ENCODE results near the gene IDUA.

The IDUA gene

GRCh38 chr4:978957-979701 lies 7.7 kb upstream of the IDUA start:
- Histone ChIP-seq H3K9me3 (ENCODE audit: control insufficient read depth in 5 of 5, low read length in 5 of 5) (no peaks in the 10 kb centered on the region), H3K27me3 (ENCODE audit: control insufficient read depth in 5 of 5, insufficient read depth in 4 of 5, low read length in 5 of 5) (no peaks in the 10 kb centered on the region), H3K27ac (ENCODE audit: low read depth, low read length) (no peak overlapping the region), H3K9ac (ENCODE audit: low read length in 5 of 5) (peak overlapping the region in 1 of 5 donors; percentile 8), H3K4me1 (ENCODE audit: control insufficient read depth in 5 of 5, insufficient read depth in 5 of 5, low read length in 5 of 5) (peaks cover 0 to 11% (median 10%) of the 10 kb centered on the region in 5 donors), H3K4me3 (ENCODE audit: low read depth in 1 of 5, low read length in 5 of 5) (no peak overlapping the region), H3K36me3 (ENCODE audit: control insufficient read depth in 5 of 5, insufficient read depth in 5 of 5, low read length in 5 of 5) (peaks cover 0 to 3% (median 0%) of the 10 kb centered on the region in 5 donors)

- Histone ChIP-seq H3K36me3 (ENCODE audit: control insufficient read depth in 5 of 5, insufficient read depth in 5 of 5, low read length in 5 of 5) (peaks cover 0 to 3% (median 0%) of the 10 kb centered on the region in 5 donors), H3K9ac (ENCODE audit: low read length in 5 of 5) (no peak overlapping the region), H3K9me3 (ENCODE audit: control insufficient read depth in 5 of 5, low read length in 5 of 5) (no peaks in the 10 kb centered on the region), H3K27me3 (ENCODE audit: control insufficient read depth in 5 of 5, insufficient read depth in 4 of 5, low read length in 5 of 5) (no peaks in the 10 kb centered on the region), H3K27ac (ENCODE audit: low read depth, low read length) (no peak overlapping the region), H3K4me1 (ENCODE audit: control insufficient read depth in 5 of 5, insufficient read depth in 5 of 5, low read length in 5 of 5) (peaks cover 4 to 36% (median 31%) of the 10 kb centered on the region in 5 donors), H3K4me3 (ENCODE audit: low read depth in 1 of 5, low read length in 5 of 5) (no peak overlapping the region)
Measured at GRCh38 chr4:982291-982690, 4.6 kb upstream of the IDUA start.

GRCh38 chr4:982814-983213 lies 4.0 kb upstream of the IDUA start:
- Histone ChIP-seq H3K36me3 (ENCODE audit: control insufficient read depth in 5 of 5, insufficient read depth in 5 of 5, low read length in 5 of 5) (peaks cover 0 to 3% (median 0%) of the 10 kb centered on the region in 5 donors), H3K9me3 (ENCODE audit: control insufficient read depth in 5 of 5, low read length in 5 of 5) (no peaks in the 10 kb centered on the region), H3K4me1 (ENCODE audit: control insufficient read depth in 5 of 5, insufficient read depth in 5 of 5, low read length in 5 of 5) (peaks cover 4 to 41% (median 36%) of the 10 kb centered on the region in 5 donors), H3K27ac (ENCODE audit: low read depth, low read length) (no peak overlapping the region), H3K27me3 (ENCODE audit: control insufficient read depth in 5 of 5, insufficient read depth in 4 of 5, low read length in 5 of 5) (no peaks in the 10 kb centered on the region), H3K9ac (ENCODE audit: low read length in 5 of 5) (no peak overlapping the region), H3K4me3 (ENCODE audit: low read depth in 1 of 5, low read length in 5 of 5) (no peak overlapping the region)

GRCh38 chr4:984336-985054 lies 2.3 kb upstream of the IDUA start:
- H3K27ac ChIP-seq (ENCODE audit: low read depth, low read length): no peak overlapping the region
- peaks cover 4 to 42% (median 36%) of the 10 kb centered on the region in 5 donors for H3K4me1 ChIP-seq (ENCODE audit: control insufficient read depth in 5 of 5, insufficient read depth in 5 of 5, low read length in 5 of 5)
- no peaks in the 10 kb centered on the region for H3K9me3 ChIP-seq (ENCODE audit: control insufficient read depth in 5 of 5, low read length in 5 of 5)
- H3K9ac ChIP-seq (ENCODE audit: low read length in 5 of 5): peak overlapping the region in 1 of 5 donors; percentile 8
- peak overlapping the region; percentile 35 to 64 (median 50) for H3K4me3 ChIP-seq (ENCODE audit: low read depth in 1 of 5, low read length in 5 of 5)
- H3K36me3 ChIP-seq (ENCODE audit: control insufficient read depth in 5 of 5, insufficient read depth in 5 of 5, low read length in 5 of 5): peaks cover 0 to 5% (median 2%) of the 10 kb centered on the region in 5 donors
- H3K27me3 ChIP-seq (ENCODE audit: control insufficient read depth in 5 of 5, insufficient read depth in 4 of 5, low read length in 5 of 5): no peaks in the 10 kb centered on the region

- no peaks in the 10 kb centered on the region for H3K9me3 ChIP-seq (ENCODE audit: control insufficient read depth in 5 of 5, low read length in 5 of 5)
- no peak overlapping the region for H3K27ac ChIP-seq (ENCODE audit: low read depth, low read length)
- peaks cover 0 to 12% (median 10%) of the 10 kb centered on the region in 5 donors for H3K36me3 ChIP-seq (ENCODE audit: control insufficient read depth in 5 of 5, insufficient read depth in 5 of 5, low read length in 5 of 5)
- peaks cover 4 to 41% (median 35%) of the 10 kb centered on the region in 5 donors for H3K4me1 ChIP-seq (ENCODE audit: control insufficient read depth in 5 of 5, insufficient read depth in 5 of 5, low read length in 5 of 5)
- peak overlapping the region; percentile 35 to 64 (median 50) for H3K4me3 ChIP-seq (ENCODE audit: low read depth in 1 of 5, low read length in 5 of 5)
- H3K9ac ChIP-seq (ENCODE audit: low read length in 5 of 5): peak overlapping the region in 1 of 5 donors; percentile 8
- no peaks in the 10 kb centered on the region for H3K27me3 ChIP-seq (ENCODE audit: control insufficient read depth in 5 of 5, insufficient read depth in 4 of 5, low read length in 5 of 5)
Measured at GRCh38 chr4:985123-985830, 1.6 kb upstream of the IDUA start.

GRCh38 chr4:986428-986878 lies 391 bp upstream of the IDUA start:
- peaks cover 4 to 41% (median 35%) of the 10 kb centered on the region in 5 donors for H3K4me1 ChIP-seq (ENCODE audit: control insufficient read depth in 5 of 5, insufficient read depth in 5 of 5, low read length in 5 of 5)
- H3K4me3 ChIP-seq (ENCODE audit: low read depth in 1 of 5, low read length in 5 of 5): peak overlapping the region; percentile 79 to 94 (median 81)
- peaks cover 0 to 24% (median 17%) of the 10 kb centered on the region in 5 donors for H3K36me3 ChIP-seq (ENCODE audit: control insufficient read depth in 5 of 5, insufficient read depth in 5 of 5, low read length in 5 of 5)
- H3K27ac ChIP-seq (ENCODE audit: low read depth, low read length): peak overlapping the region; percentile 41
- no peaks in the 10 kb centered on the region for H3K27me3 ChIP-seq (ENCODE audit: control insufficient read depth in 5 of 5, insufficient read depth in 4 of 5, low read length in 5 of 5)
- no peaks in the 10 kb centered on the region for H3K9me3 ChIP-seq (ENCODE audit: control insufficient read depth in 5 of 5, low read length in 5 of 5)
- peak overlapping the region; percentile 59 to 81 (median 76) for H3K9ac ChIP-seq (ENCODE audit: low read length in 5 of 5)

- H3K27ac ChIP-seq (ENCODE audit: low read depth, low read length): no peak overlapping the region
- peaks cover 4 to 48% (median 41%) of the 10 kb centered on the region in 5 donors for H3K4me1 ChIP-seq (ENCODE audit: control insufficient read depth in 5 of 5, insufficient read depth in 5 of 5, low read length in 5 of 5)
- H3K9ac ChIP-seq (ENCODE audit: low read length in 5 of 5): peak overlapping the region in 4 of 5 donors; percentile 59 to 74 (median 62)
- H3K4me3 ChIP-seq (ENCODE audit: low read depth in 1 of 5, low read length in 5 of 5): peak overlapping the region in 4 of 5 donors; percentile 79 to 94 (median 80)
- peaks cover 0 to 27% (median 20%) of the 10 kb centered on the region in 5 donors for H3K36me3 ChIP-seq (ENCODE audit: control insufficient read depth in 5 of 5, insufficient read depth in 5 of 5, low read length in 5 of 5)
- H3K27me3 ChIP-seq (ENCODE audit: control insufficient read depth in 5 of 5, insufficient read depth in 4 of 5, low read length in 5 of 5): no peaks in the 10 kb centered on the region
- H3K9me3 ChIP-seq (ENCODE audit: control insufficient read depth in 5 of 5, low read length in 5 of 5): no peaks in the 10 kb centered on the region
Measured at GRCh38 chr4:987624-988513, 1.0 kb downstream of the IDUA start.

GRCh38 chr4:988726-989721 lies 2.2 kb downstream of the IDUA start:
- Histone ChIP-seq H3K9me3 (ENCODE audit: control insufficient read depth in 5 of 5, low read length in 5 of 5) (no peaks in the 10 kb centered on the region), H3K27ac (ENCODE audit: low read depth, low read length) (no peak overlapping the region), H3K27me3 (ENCODE audit: control insufficient read depth in 5 of 5, insufficient read depth in 4 of 5, low read length in 5 of 5) (no peaks in the 10 kb centered on the region), H3K4me1 (ENCODE audit: control insufficient read depth in 5 of 5, insufficient read depth in 5 of 5, low read length in 5 of 5) (peaks cover 4 to 48% (median 43%) of the 10 kb centered on the region in 5 donors), H3K36me3 (ENCODE audit: control insufficient read depth in 5 of 5, insufficient read depth in 5 of 5, low read length in 5 of 5) (peaks cover 0 to 27% (median 20%) of the 10 kb centered on the region in 5 donors), H3K9ac (ENCODE audit: low read length in 5 of 5) (no peak overlapping the region), H3K4me3 (ENCODE audit: low read depth in 1 of 5, low read length in 5 of 5) (no peak overlapping the region)

Data from subcutaneous abdominal adipose tissue (tissue), 5 donors.